GM18868 (cell line): ENCODE measurements around the gene OR1D5.
"Not testable (repeated sequence)": the region's sequence is repeated elsewhere in the genome, so short reads cannot be mapped to it uniquely, and the experiment has no call there.

Source experiments
- ATAC-seq: cut with Tn5 transposase; IDR thresholded peaks from one replicate; pipeline ENCODE4 v1.9.1; 2021; ENCODE audit warnings: mild to moderate bottlenecking, moderate library complexity; ENCODE audit not compliant: unreplicated experiment

OR1D5 gene

GRCh38 chr17:3032258-3033247, 30.9 kb downstream of the OR1D5 start:
- ATAC-seq: no peak

- ATAC-seq: not testable (repeated sequence)
These were observed 32.4 kb downstream of the OR1D5 start for GRCh38 chr17:3030852-3031470.

- ATAC-seq: no peak
These were observed 33.3 kb downstream of the OR1D5 start for GRCh38 chr17:3030096-3030495.

- ATAC-seq: no peak
These were observed 34.0 kb downstream of the OR1D5 start for GRCh38 chr17:3029213-3029913.

GRCh38 chr17:3027786-3028532, 35.4 kb downstream of the OR1D5 start:
- ATAC-seq: no peak

GRCh38 chr17:3026856-3027751, 36.3 kb downstream of the OR1D5 start:
- no peak for ATAC-seq

GRCh38 chr17:3026125-3026855, 37.1 kb downstream of the OR1D5 start:
- no peak for ATAC-seq

GRCh38 chr17:3025421-3026124, 37.8 kb downstream of the OR1D5 start:
- no peak for ATAC-seq

GRCh38 chr17:3024346-3024745, 39.1 kb downstream of the OR1D5 start:
- ATAC-seq: no peak

GRCh38 chr17:3022197-3022596, 41.2 kb downstream of the OR1D5 start:
- ATAC-seq: no peak

- ATAC-seq: no peak
These were observed 43.0 kb downstream of the OR1D5 start for GRCh38 chr17:3020381-3020780.

GRCh38 chr17:3019761-3020160, 43.6 kb downstream of the OR1D5 start:
- no peak for ATAC-seq

GRCh38 chr17:3017936-3018335, 45.5 kb downstream of the OR1D5 start:
- no peak for ATAC-seq

GRCh38 chr17:3015890-3016289, 47.5 kb downstream of the OR1D5 start:
- ATAC-seq: no peak

- ATAC-seq: no peak
These were observed 50.4 kb downstream of the OR1D5 start for GRCh38 chr17:3012926-3013581.
